Measurements from ENCODE around the gene RNF126.

- TF ChIP-seq CTCF (IDR thresholded peaks at IDR 0.05): no peak
- TF ChIP-seq REST (IDR thresholded peaks at IDR 0.05; ENCODE audit: insufficient read depth in 1 of 2, low read depth in 2 of 2, low read length in 1 of 2): no peak
- TF ChIP-seq POLR2AphosphoS5 (IDR thresholded peaks at IDR 0.05; ENCODE audit: low read depth, low read length): no peak
- no peak for TF ChIP-seq TCF7L2 (IDR thresholded peaks at IDR 0.05; ENCODE audit: low read depth, low read length)
Measured at GRCh38 chr19:642767-643727, 20.0 kb downstream of the RNF126 start.

Measured in Panc1 (cell line).